HG02759 (cell line): ENCODE results near the gene CIB1.
"Not testable (repeated sequence)": the region's sequence is repeated elsewhere in the genome, so short reads cannot be mapped to it uniquely, and the experiment has no call there.

ENCODE experiments used
- ATAC-seq: cut with Tn5 transposase; IDR thresholded peaks from one replicate; pipeline ENCODE4 v1.9.1; 2021; ENCODE audit warnings: mild to moderate bottlenecking, moderate library complexity; ENCODE audit not compliant: unreplicated experiment

The CIB1 gene

GRCh38 chr15:90201130-90201943 lies 32.4 kb downstream of the CIB1 start, which contains the start of gene SEMA4B:
TSS of gene SEMA4B (plus strand) at chr15:90201330. CDS start at chr15:90201579, 249 bp downstream.
- peak; percentile 87 for ATAC-seq

- ATAC-seq = no peak
Observed at GRCh38 chr15:90200534-90201129, 33.1 kb downstream of the CIB1 start.

GRCh38 chr15:90194655-90195054 lies 39.1 kb downstream of the CIB1 start:
- no peak for ATAC-seq

GRCh38 chr15:90192961-90193786 lies 40.6 kb downstream of the CIB1 start:
- no peak for ATAC-seq

- peak; percentile 71 for ATAC-seq
Observed at GRCh38 chr15:90191794-90192509, 41.8 kb downstream of the CIB1 start.

- ATAC-seq = peak; percentile 22
Observed at GRCh38 chr15:90191344-90191687, 42.4 kb downstream of the CIB1 start.

GRCh38 chr15:90190606-90191343 lies 43.0 kb downstream of the CIB1 start:
- ATAC-seq = peak; percentile 57

- no peak for ATAC-seq
Observed at GRCh38 chr15:90189781-90190467, 43.8 kb downstream of the CIB1 start.

- ATAC-seq = no peak
Observed at GRCh38 chr15:90188914-90189748, 44.6 kb downstream of the CIB1 start.

- not testable (repeated sequence) for ATAC-seq
Observed at GRCh38 chr15:90188065-90188464, 45.7 kb downstream of the CIB1 start.

- no peak for ATAC-seq
Observed at GRCh38 chr15:90187257-90187868, 46.4 kb downstream of the CIB1 start.

GRCh38 chr15:90184786-90185704 lies 48.7 kb downstream of the CIB1 start:
- ATAC-seq = peak; percentile 74

- ATAC-seq = peak; percentile 42
Observed at GRCh38 chr15:90184119-90184785, 49.5 kb downstream of the CIB1 start.

GRCh38 chr15:90181776-90182175 lies 52.0 kb downstream of the CIB1 start:
- ATAC-seq = no peak
